GM19023 (cell line): Measurements from ENCODE around the gene BRSK1.

ENCODE experiments used
- ATAC-seq: cut with Tn5 transposase; IDR thresholded peaks from one replicate; pipeline ENCODE4 v1.9.1; 2021; ENCODE audit warnings: mild to moderate bottlenecking, moderate library complexity; ENCODE audit not compliant: unreplicated experiment

Gene BRSK1

GRCh38 chr19:55302318-55302703 is 18.5 kb downstream of the BRSK1 start:
- no peak for ATAC-seq

DNA sequence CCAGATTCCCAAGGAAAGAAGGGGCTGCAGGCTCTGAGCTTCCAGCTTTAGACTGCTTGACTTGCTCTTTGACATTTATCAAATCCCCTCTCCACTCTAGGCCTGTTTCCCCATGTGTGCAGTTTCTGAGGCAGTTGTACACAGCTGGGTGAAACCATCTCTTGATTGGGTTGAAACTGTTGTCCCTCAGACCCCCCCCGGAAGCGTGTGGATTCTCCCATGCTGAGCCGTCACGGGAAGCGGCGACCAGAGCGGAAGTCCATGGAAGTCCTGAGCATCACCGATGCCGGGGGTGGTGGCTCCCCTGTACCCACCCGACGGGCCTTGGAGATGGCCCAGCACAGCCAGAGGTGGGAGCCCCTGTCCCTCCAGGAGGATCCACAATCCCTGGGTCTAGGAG is 19.7 kb downstream of the BRSK1 start:
- no peak for ATAC-seq

- ATAC-seq, result no peak
Observed at GRCh38 chr19:55304279-55304978, 20.6 kb downstream of the BRSK1 start.

GRCh38 chr19:55304980-55305379 is 21.2 kb downstream of the BRSK1 start:
- no peak for ATAC-seq

DNA sequence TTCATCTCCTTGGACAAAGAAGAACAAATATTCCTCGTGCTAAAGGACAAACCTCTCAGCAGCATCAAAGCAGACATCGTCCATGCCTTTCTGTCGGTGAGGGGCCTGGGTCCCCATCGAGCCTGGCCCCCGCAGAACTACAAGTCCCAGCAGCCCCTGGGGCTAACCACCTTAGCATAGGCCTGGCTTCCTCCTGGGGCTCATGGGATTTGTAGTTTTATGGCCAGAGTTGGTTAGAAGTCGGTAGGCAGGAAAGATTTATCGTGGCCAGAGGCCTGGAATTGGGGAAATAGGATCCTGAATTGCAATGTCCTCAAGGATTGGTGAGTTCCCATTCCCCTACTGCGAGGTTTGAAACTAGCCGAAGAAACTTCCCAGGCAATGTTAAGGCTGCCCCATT is 21.7 kb downstream of the BRSK1 start:
- no peak for ATAC-seq

DNA sequence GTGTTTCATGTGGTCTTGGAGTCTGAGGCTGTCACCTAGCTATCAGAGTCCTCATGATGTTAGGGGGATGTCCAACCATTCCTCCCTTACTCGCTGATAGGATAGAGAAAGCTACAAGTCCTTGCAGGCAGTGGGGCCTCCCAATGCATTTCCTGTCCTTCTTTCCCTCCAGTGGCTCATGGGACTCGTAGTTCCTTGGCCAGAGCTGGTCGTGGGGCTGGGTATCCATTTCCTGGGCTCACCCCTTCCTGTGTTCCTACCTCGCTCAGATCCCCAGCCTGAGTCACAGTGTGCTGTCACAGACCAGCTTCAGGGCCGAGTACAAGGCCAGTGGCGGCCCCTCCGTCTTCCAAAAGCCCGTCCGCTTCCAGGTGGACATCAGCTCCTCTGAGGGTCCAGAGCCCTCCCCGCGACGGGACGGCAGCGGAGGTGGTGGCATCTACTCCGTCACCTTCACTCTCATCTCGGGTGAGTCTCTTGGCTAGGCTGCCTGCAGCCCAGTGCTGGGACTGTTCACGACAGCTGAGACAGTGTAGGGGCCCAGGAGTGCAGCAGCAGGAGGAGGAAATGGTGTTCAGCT is 22.3 kb downstream of the BRSK1 start:
- ATAC-seq, result no peak

DNA sequence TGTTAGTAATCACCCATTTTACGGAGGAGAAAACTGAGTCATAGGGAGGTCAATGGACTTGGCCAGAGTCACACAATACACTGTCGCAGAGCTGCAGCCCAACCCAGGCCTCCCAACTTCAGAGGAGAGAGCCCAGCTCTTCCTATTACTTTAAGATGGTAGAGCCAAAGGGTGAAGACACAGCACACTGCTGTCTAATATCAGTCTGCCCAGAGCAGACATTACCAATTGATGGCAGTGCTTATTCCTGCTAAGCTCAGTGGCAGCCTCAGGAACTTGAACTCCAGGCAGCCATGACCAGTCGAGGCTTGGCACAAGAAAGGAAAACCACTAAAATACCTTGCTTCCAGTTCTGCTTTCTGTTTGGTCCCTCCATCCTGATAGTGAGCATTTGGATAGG is 22.9 kb downstream of the BRSK1 start:
- ATAC-seq, result no peak

GRCh38 chr19:55308281-55308680 is 24.5 kb downstream of the BRSK1 start:
- no peak for ATAC-seq

- ATAC-seq, result no peak
Observed at GRCh38 chr19:55309448-55309847, 25.7 kb downstream of the BRSK1 start.

- no peak for ATAC-seq
Observed at GRCh38 chr19:55310498-55310897, 26.7 kb downstream of the BRSK1 start.

- ATAC-seq, result no peak
Observed at GRCh38 chr19:55311397-55311796, 27.6 kb downstream of the BRSK1 start.

DNA sequence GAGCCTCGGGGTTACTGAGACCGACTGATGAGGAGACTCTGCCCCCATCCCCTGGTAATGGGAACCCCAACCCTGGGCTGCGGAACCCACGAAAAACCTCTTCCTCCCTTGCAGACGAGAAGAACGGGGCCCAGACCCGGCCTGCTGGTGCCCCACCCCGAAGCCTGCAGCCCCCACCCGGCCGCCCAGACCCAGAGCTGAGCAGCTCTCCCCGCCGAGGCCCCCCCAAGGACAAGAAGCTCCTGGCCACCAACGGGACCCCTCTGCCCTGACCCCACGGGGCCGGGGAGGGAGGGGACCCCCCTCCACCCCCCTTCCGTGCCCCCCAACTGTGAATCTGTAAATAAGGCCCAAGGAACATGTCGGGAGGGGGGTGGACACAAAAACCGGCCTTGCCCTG is 28.0 kb downstream of the BRSK1 start:
- no peak for ATAC-seq

- ATAC-seq, result no peak
Observed at GRCh38 chr19:55312621-55313512, 29.1 kb downstream of the BRSK1 start.

DNA sequence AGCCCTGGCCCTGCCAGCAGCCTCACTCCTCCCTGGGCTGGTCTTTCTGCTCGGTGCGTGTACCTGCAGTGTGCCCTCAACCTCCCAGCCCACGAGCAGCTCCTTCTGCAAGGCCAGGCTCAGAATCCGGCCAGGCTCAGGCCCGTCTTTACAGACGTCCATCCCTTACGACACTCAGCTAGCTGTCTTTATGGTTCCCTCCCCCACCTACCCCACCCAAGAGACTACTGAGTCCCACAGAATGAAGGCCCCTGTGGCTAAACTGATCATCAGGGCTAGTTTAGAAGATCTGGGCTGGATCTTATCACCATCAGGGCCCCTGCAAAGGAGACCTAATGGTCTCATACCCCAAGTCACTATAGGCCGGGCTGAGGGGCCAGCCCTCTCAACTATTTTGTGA is 30.6 kb downstream of the BRSK1 start:
- no peak for ATAC-seq

DNA sequence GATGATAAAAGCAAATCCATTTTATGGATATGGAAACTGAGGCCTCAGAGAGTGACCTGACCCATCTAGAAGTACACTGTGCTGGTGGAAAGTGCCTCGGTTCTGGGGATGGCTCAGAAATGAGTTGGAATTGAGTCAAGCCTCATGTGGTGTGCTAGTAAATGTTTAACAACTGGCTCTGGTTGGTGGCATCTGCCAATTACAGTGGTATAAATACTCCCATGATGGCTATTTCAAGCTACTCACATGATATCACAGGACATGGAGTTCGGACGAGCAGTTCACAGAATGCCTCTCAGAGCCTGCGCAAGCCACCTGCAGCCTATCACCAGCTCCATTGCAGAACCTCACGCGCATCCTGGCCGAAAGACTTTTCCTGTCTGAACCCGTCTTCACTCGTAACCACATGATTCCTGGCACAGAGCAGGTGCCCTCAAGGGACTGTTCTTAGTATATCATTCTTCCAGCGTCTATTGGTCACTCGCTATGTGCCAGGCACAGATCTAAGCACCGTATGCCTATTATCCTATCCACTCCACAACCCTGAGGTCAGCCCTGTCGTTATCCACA is 32.2 kb downstream of the BRSK1 start:
- no peak for ATAC-seq

DNA sequence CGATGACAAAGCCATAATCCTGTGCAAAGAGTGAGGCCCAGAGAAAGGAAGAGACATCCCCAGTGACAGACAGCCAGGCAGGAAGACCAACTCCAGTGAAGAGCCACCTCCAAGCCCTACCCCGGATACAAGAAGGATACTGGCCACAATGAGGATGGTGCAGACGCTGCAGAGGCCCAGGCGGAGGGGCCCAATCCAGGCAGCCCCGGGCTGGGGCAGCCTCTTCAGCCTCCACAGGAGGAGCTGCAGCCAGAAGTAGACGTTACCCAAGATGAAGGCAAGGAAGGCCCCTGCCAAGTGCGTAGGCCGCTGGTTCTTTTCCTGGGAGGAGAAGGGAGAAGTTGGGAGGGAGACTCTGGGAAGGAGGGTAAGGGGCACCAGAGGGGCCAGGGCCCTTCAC is 32.8 kb downstream of the BRSK1 start:
- no peak for ATAC-seq

DNA sequence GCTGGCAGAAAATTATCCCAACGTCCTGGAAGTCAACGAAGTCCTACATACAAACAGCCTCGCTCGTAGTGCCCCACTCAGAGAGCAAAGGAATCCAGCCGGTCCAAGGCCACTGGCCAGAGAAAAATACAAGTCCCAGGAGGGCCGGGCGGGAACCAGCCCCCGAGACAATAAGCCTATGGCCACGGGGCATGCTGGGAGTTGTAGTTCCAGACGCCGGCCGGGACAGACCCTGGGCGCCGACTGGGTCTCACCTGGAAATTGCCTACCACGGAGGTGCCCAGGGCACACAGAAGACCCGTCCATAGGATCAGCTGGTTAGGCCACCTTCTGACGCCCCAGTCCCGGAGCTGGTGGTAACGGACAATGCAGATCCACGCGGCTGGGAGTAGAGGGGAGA is 36.0 kb downstream of the BRSK1 start:
- no peak for ATAC-seq

DNA sequence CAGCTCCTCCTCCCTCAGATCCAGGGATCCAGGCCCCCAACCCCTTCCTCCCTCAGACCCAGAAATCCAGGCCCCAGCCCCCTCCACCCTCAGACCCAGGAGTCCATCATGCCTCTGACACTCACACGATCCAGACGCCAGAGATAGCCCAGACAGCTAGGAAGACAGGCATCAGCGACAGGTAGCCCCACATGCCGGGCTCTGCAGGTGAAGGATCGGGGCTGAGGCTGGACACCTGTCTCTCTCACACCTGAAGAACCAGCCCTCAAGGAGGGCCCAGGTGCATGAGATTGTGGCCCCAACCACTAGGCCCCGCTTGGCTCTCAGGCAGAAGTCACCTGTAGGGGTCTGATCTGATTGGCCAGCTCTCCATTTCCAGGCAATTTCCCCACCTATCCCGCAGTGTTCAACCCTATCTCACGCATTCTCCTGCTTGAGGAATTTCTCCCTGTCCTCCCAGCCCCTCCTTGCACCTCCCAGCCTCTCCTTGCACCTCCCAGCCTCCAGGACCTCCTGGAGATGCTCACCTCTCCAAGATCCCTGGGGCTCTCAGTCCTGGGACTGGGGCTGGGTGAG is 37.1 kb downstream of the BRSK1 start:
- no peak for ATAC-seq

- no peak for ATAC-seq
Observed at GRCh38 chr19:55321466-55322137, 37.8 kb downstream of the BRSK1 start.

- no peak for ATAC-seq
Observed at GRCh38 chr19:55322204-55322885, 38.5 kb downstream of the BRSK1 start.
